K562 (cell line): Measurements from ENCODE around the gene VWA1. TPM values are rescaled to one million over a fixed set of nuclear protein-coding genes. Genes with fewer than 3 reads are reported as not detected.

Experiments
- ARHGAP35 ChIP-seq: fragments of 450-650 bp; IDR thresholded peaks from 2 replicates; pipeline ENCODE4 v1.6.1; 2018; ENCODE audit not compliant: partially characterized antibody
- BHLHE40 ChIP-seq: IDR thresholded peaks from 2 replicates; pipeline ENCODE4 v1.6.1; 2011; ENCODE audit warnings: low read length, improper control_type of control experiment
- CHAMP1 ChIP-seq: fragments of 450-650 bp; IDR thresholded peaks from 2 replicates; pipeline ENCODE4 v1.6.1; 2016; ENCODE audit warnings: mild to moderate bottlenecking
- DIDO1 ChIP-seq: fragments of 450-650 bp; IDR thresholded peaks from 2 replicates; pipeline ENCODE4 v1.6.1; 2016; ENCODE audit warnings: low read depth, missing biosample characterization, missing genetic modification characterization
- ELF2 ChIP-seq: fragments of 250-450 bp; sonication (Bioruptor Pico); IDR thresholded peaks from 2 replicates; pipeline ENCODE4 v1.5.0; 2021; ENCODE audit warnings: mild to moderate bottlenecking
- ID3 ChIP-seq, 2 experiments: fragments of 250-450 bp in 1 of 2; fragments of 450-650 bp in 1 of 2; sonication (Bioruptor Pico) in 1 of 2; IDR thresholded peaks; 2 replicates each; pipeline versions ENCODE4 v1.6.1 to v1.8.0; 2016 to 2021; ENCODE audit warnings: mild to moderate bottlenecking in 2 of 2, moderate library complexity in 2 of 2, missing compliant biosample characterization in 1 of 2, missing genetic modification characterization in 1 of 2
- JUNB ChIP-seq: fragments of 450-650 bp; formaldehyde crosslinking; conservative IDR thresholded peaks from 2 replicates; pipeline ENCODE4 v1.4.0; 2020; ENCODE audit warnings: mild to moderate bottlenecking
- KDM5B ChIP-seq: fragments of 200-600 bp; sonication (generic); IDR thresholded peaks from 2 replicates; pipeline ENCODE4 v1.6.1; 2012; ENCODE audit warnings: low read depth, mild to moderate bottlenecking, moderate library complexity, low read length, control low read depth, inconsistent platforms; ENCODE audit not compliant: insufficient replicate concordance
- NR3C1 ChIP-seq: sonication (generic); formaldehyde crosslinking; IDR thresholded peaks from 2 replicates; pipeline ENCODE4 v1.8.1; 2022; ENCODE audit warnings: missing genetic modification reagents
- PCBP1 ChIP-seq: fragments of 200-400 bp; formaldehyde crosslinking; IDR thresholded peaks from 2 replicates; pipeline ENCODE4 v1.6.1; 2018; ENCODE audit warnings: mild to moderate bottlenecking, low read depth, low read length; ENCODE audit not compliant: poor library complexity, severe bottlenecking
- POLR3A ChIP-seq: IDR thresholded peaks from 2 replicates; pipeline ENCODE4 v1.6.1; 2011; ENCODE audit warnings: borderline replicate concordance, mild to moderate bottlenecking, moderate library complexity; ENCODE audit not compliant: insufficient read length, insufficient read depth; ENCODE audit errors: extremely low read depth
- SMARCE1 ChIP-seq: fragments of 450-650 bp; IDR thresholded peaks from 2 replicates; pipeline ENCODE4 v1.7.1; 2016; ENCODE audit warnings: mild to moderate bottlenecking
- SREBF2 ChIP-seq: sonication (generic); formaldehyde crosslinking; IDR thresholded peaks from 2 replicates; pipeline ENCODE4 v1.4.0; 2020; ENCODE audit warnings: mild to moderate bottlenecking, missing genetic modification reagents
- STAG1 ChIP-seq: sonication (generic); formaldehyde crosslinking; IDR thresholded peaks from 2 replicates; pipeline ENCODE4 v1.5.0; 2020; ENCODE audit warnings: missing genetic modification reagents, borderline replicate concordance
- TARDBP ChIP-seq: fragments of 450-650 bp; IDR thresholded peaks from 2 replicates; pipeline ENCODE4 v1.6.1; 2016
- ZFPM2 ChIP-seq: fragments of 250-450 bp; sonication (Bioruptor Pico); IDR thresholded peaks from 2 replicates; pipeline ENCODE4 v1.5.1; 2022; ENCODE audit warnings: mild to moderate bottlenecking
- ZNF699 ChIP-seq: fragments of 250-450 bp; sonication (Bioruptor Pico); IDR thresholded peaks from 2 replicates; pipeline ENCODE4 v1.8.0; 2021; ENCODE audit warnings: mild to moderate bottlenecking, moderate library complexity; ENCODE audit not compliant: insufficient replicate concordance
- polyA plus RNA-seq, 8 experiments: library from polyadenylated mRNA; depleted of rRNA in 4 of 8; stranded (reverse) in 5 of 8; unstranded in 3 of 8; fragments of >200 nt; fragmentation: Nextera tagmentation in 2 of 8; fragmentation: Illumina TruSeq in 1 of 8; extraction: Ambion mirVana in 2 of 8; extraction: Trizol in 1 of 8; gene quantifications; 2 replicates each; pipeline versions ENCODE4 v1.2.1 to v1.2.3, GENCODE V29; 2011 to 2014; ENCODE audit warnings: inconsistent platforms in 1 of 8, missing spikeins in 1 of 8
- total RNA-seq, 7 experiments: library from RNA; depleted of rRNA in 6 of 7; stranded (reverse); fragments of >200 nt in 6 of 7; fragmentation: Illumina TruSeq in 2 of 7; extraction: Trizol in 2 of 7; gene quantifications; 2 replicates each; pipeline versions ENCODE4 v1.2.1 to v1.2.3, GENCODE V29; 2011 to 2021; ENCODE audit warnings: low replicate concordance in 1 of 7
- TF ChIP-seq, protein P1 (sequence below): fragments of 450-650 bp; IDR thresholded peaks from 2 replicates; pipeline ENCODE4 v1.6.1; 2014; ENCODE audit warnings: low read depth, mild to moderate bottlenecking, moderate library complexity, borderline replicate concordance
- TF ChIP-seq, protein P2 (sequence below): sonication (generic); formaldehyde crosslinking; IDR thresholded peaks from 2 replicates; pipeline ENCODE4 v1.9.0; 2022; ENCODE audit warnings: mild to moderate bottlenecking, missing genetic modification reagents
- TF ChIP-seq, protein P3 (sequence below): fragments of 250-450 bp; sonication (Bioruptor Pico); IDR thresholded peaks from 2 replicates; pipeline ENCODE4 v1.5.0; 2021

VWA1 gene
- total and polyA plus RNA-seq, 9 of the 15 experiments (the other 6 are each of a cell fraction or from before 2014, with no cell fraction given), result 0.01 to 6.4 (median 0.85) TPM

- TF ChIP-seq CHAMP1 (0 out of 2 replicates have a peak, but pooled peaks have one; percentile 20), SREBF2 (CRISPR knock-in tag) (no peak), ID3 (CRISPR knock-in tag; IDR thresholded peaks at IDR 0.05) (no peak), ID3 (tag; IDR thresholded peaks at IDR 0.05) (peak; percentile 56; the same call in 1 of the 2 replicates), DIDO1 (tag) (peak; percentile 95), JUNB (CRISPR knock-in tag) (no peak), SMARCE1 (no peak), TARDBP (no peak; the same call in 1 of the 2 replicates), NR3C1 (CRISPR knock-in tag) (0 out of 2 replicates have a peak, but pooled peaks have one; percentile 69), PCBP1 (peak; percentile 98), ELF2 (CRISPR knock-in tag) (peak; percentile 77), KDM5B (peak; percentile 89), ARHGAP35 (no peak), ZNF699 (no peak), STAG1 (CRISPR knock-in tag) (no peak), BHLHE40 (peak; percentile 73), POLR3A (no peak), ZFPM2 (CRISPR knock-in tag) (no peak)
- TF ChIP-seq, protein P1, sequence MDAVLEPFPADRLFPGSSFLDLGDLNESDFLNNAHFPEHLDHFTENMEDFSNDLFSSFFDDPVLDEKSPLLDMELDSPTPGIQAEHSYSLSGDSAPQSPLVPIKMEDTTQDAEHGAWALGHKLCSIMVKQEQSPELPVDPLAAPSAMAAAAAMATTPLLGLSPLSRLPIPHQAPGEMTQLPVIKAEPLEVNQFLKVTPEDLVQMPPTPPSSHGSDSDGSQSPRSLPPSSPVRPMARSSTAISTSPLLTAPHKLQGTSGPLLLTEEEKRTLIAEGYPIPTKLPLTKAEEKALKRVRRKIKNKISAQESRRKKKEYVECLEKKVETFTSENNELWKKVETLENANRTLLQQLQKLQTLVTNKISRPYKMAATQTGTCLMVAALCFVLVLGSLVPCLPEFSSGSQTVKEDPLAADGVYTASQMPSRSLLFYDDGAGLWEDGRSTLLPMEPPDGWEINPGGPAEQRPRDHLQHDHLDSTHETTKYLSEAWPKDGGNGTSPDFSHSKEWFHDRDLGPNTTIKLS, result peak; percentile 91
- TF ChIP-seq, protein P2, sequence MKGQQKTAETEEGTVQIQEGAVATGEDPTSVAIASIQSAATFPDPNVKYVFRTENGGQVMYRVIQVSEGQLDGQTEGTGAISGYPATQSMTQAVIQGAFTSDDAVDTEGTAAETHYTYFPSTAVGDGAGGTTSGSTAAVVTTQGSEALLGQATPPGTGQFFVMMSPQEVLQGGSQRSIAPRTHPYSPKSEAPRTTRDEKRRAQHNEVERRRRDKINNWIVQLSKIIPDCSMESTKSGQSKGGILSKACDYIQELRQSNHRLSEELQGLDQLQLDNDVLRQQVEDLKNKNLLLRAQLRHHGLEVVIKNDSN (CRISPR knock-in tag), result peak; percentile 82
- TF ChIP-seq, protein P3, sequence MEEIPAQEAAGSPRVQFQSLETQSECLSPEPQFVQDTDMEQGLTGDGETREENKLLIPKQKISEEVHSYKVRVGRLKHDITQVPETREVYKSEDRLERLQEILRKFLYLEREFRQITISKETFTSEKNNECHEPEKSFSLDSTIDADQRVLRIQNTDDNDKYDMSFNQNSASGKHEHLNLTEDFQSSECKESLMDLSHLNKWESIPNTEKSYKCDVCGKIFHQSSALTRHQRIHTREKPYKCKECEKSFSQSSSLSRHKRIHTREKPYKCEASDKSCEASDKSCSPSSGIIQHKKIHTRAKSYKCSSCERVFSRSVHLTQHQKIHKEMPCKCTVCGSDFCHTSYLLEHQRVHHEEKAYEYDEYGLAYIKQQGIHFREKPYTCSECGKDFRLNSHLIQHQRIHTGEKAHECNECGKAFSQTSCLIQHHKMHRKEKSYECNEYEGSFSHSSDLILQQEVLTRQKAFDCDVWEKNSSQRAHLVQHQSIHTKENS (CRISPR knock-in tag), result no peak
Measured at GRCh38 chr1:1406821-1407635, 28.5 kb upstream of the VWA1 start, which contains the start of gene MRPL20 (continued).
